GM23338 (cell line): ENCODE data around the gene OR10S1. TPM values are rescaled to one million over a fixed set of nuclear protein-coding genes. Genes with fewer than 3 reads are reported as not detected.

Source experiments
- ATAC-seq: fragments of 200-7000 bp; cut with Tn5 transposase; 3 replicates; pipeline ENCODE4 v1.9.1; 2020
- DNase-seq: peaks from one replicate; pipeline ENCODE4 v3.0.0-alpha.2; 2015; ENCODE audit warnings: low spot score
- H2AFZ ChIP-seq: fragments of 200-600 bp; sonication (generic); 2 replicates; pipeline ENCODE4 v1.8.0; 2016; ENCODE audit warnings: antibody characterized with exemption, mild to moderate bottlenecking, moderate library complexity
- H3F3A ChIP-seq: fragments of 200-600 bp; sonication (generic); replicated peaks from 2 replicates; pipeline ENCODE4 v1.8.0; 2017; ENCODE audit warnings: antibody characterized with exemption, mixed run types, low read depth
- H3K27ac ChIP-seq: fragments of 200-600 bp; sonication (generic); 2 replicates; pipeline ENCODE4 v1.6.1; 2016; ENCODE audit warnings: low read depth
- H3K27me3 ChIP-seq: fragments of 200-600 bp; sonication (generic); 2 replicates; pipeline ENCODE4 v1.8.0; 2016; ENCODE audit warnings: mild to moderate bottlenecking, mixed run types, moderate library complexity; ENCODE audit not compliant: insufficient read depth
- H3K36me3 ChIP-seq: fragments of 200-600 bp; sonication (generic); 2 replicates; pipeline ENCODE4 v1.8.0; 2016; ENCODE audit warnings: mild to moderate bottlenecking; ENCODE audit not compliant: insufficient read depth
- H3K4me1 ChIP-seq: fragments of 200-600 bp; sonication (generic); 2 replicates; pipeline ENCODE4 v1.8.0; 2016; ENCODE audit warnings: mild to moderate bottlenecking, moderate library complexity; ENCODE audit not compliant: insufficient read depth
- H3K4me2 ChIP-seq: fragments of 200-600 bp; sonication (generic); 2 replicates; pipeline ENCODE4 v1.7.1; 2017; ENCODE audit warnings: mixed run types
- H3K4me3 ChIP-seq: fragments of 200-600 bp; sonication (generic); 2 replicates; pipeline ENCODE4 v1.6.1; 2016; ENCODE audit warnings: mixed run types
- H3K79me2 ChIP-seq: fragments of 200-600 bp; sonication (generic); replicated peaks from 2 replicates; pipeline ENCODE4 v1.8.0; 2017; ENCODE audit warnings: mild to moderate bottlenecking; ENCODE audit not compliant: insufficient read depth
- H3K9me2 ChIP-seq: fragments of 200-600 bp; sonication (generic); 2 replicates; pipeline ENCODE4 v1.8.0; 2017; ENCODE audit not compliant: insufficient read depth
- H4K20me1 ChIP-seq: fragments of 200-600 bp; sonication (generic); replicated peaks from 2 replicates; pipeline ENCODE4 v1.8.0; 2017; ENCODE audit warnings: mild to moderate bottlenecking; ENCODE audit not compliant: insufficient read depth
- H3K27ac Mint-ChIP-seq: 2 replicates; pipeline ENCODE4 v1.8.0; 2020; ENCODE audit warnings: inconsistent platforms, mild to moderate bottlenecking, moderate library complexity, mixed read lengths
- H3K27me3 Mint-ChIP-seq: 3 replicates; pipeline ENCODE4 v1.8.0; 2022; ENCODE audit warnings: low read depth, mild to moderate bottlenecking, moderate library complexity, mixed read lengths, inconsistent platforms; ENCODE audit not compliant: insufficient read depth, poor library complexity
- H3K36me3 Mint-ChIP-seq: 3 replicates; pipeline ENCODE4 v1.8.0; 2021; ENCODE audit warnings: low read depth, mild to moderate bottlenecking, inconsistent platforms, moderate library complexity, mixed read lengths
- H3K4me1 Mint-ChIP-seq: 3 replicates; pipeline ENCODE4 v1.8.0; 2020; ENCODE audit warnings: mild to moderate bottlenecking, inconsistent platforms, mixed read lengths
- H3K4me3 Mint-ChIP-seq: 3 replicates; pipeline ENCODE4 v1.8.0; 2021; ENCODE audit warnings: moderate library complexity, mild to moderate bottlenecking, inconsistent platforms, mixed read lengths
- H3K9me3 Mint-ChIP-seq: 3 replicates; pipeline ENCODE4 v1.8.0; 2020; ENCODE audit warnings: moderate library complexity, mild to moderate bottlenecking, inconsistent platforms, mixed read lengths
- EZH2 ChIP-seq: fragments of 200-600 bp; sonication (generic); IDR thresholded peaks from one replicate; pipeline ENCODE4 v1.8.0; 2017; ENCODE audit warnings: antibody characterized with exemption, mild to moderate bottlenecking, low read depth; ENCODE audit not compliant: unreplicated experiment
- EZH2phosphoT487 ChIP-seq: fragments of 200-600 bp; sonication (generic); IDR thresholded peaks from one replicate; pipeline ENCODE4 v1.8.1; 2018; ENCODE audit warnings: antibody characterized with exemption; ENCODE audit not compliant: unreplicated experiment
- POLR2AphosphoS5 ChIP-seq: IDR thresholded peaks from 2 replicates; pipeline ENCODE4 v1.6.1; 2016; ENCODE audit warnings: antibody characterized with exemption, low read depth
- REST ChIP-seq: IDR thresholded peaks from one replicate; pipeline ENCODE4 v1.6.1; 2018; ENCODE audit warnings: antibody characterized with exemption; ENCODE audit not compliant: unreplicated experiment
- STAT1 ChIP-seq: IDR thresholded peaks from one replicate; pipeline ENCODE4 v1.6.1; 2016; ENCODE audit warnings: antibody characterized with exemption; ENCODE audit not compliant: unreplicated experiment
- ZNF114 ChIP-seq: fragments of 250-450 bp; sonication (Bioruptor Pico); IDR thresholded peaks from 2 replicates; pipeline ENCODE4 v1.5.0; 2020; ENCODE audit warnings: mild to moderate bottlenecking, moderate library complexity
- ZNF331 ChIP-seq: fragments of 250-450 bp; sonication (Bioruptor Pico); IDR thresholded peaks from 2 replicates; pipeline ENCODE4 v1.5.0; 2020; ENCODE audit warnings: low read depth, mild to moderate bottlenecking, moderate library complexity
- polyA plus RNA-seq: library from polyadenylated mRNA; unstranded; fragments of >200 nt; fragmentation: Nextera tagmentation; extraction: Ambion mirVana; gene quantifications from 2 replicates; pipeline ENCODE4 v1.2.1, GENCODE V29; 2016
- total RNA-seq: library from RNA; depleted of rRNA; stranded (reverse); fragments of >200 nt; shearing (Covaris generic); gene quantifications from 2 replicates; pipeline ENCODE4 v1.2.3, GENCODE V29; 2014

The OR10S1 gene
- total and polyA plus RNA-seq, 2 experiments from 2014 or later = not detected

- Histone ChIP-seq H3K9me2 (no peaks in the 10 kb centered on the region), H3K79me2 (no peaks in the 10 kb centered on the region), H3K36me3 (no peaks in the 10 kb centered on the region), H3K4me2 (no peak overlapping the region), H4K20me1 (no peaks in the 10 kb centered on the region), H3K27me3 (no peaks in the 10 kb centered on the region), H2AFZ (no peak overlapping the region), H3K27ac (no peak overlapping the region), H3K4me3 (no peak overlapping the region), H3F3A (no peaks in the 10 kb centered on the region), H3K4me1 (no peaks in the 10 kb centered on the region)
- ATAC-seq (no peak), DNase-seq (no peak)
- no peaks in the 10 kb centered on the region for H3K4me1 Mint-ChIP-seq
- H3K36me3 Mint-ChIP-seq = no peaks in the 10 kb centered on the region
- no peak overlapping the region for H3K27ac Mint-ChIP-seq
- H3K4me3 Mint-ChIP-seq = no peak overlapping the region
- TF ChIP-seq POLR2AphosphoS5 = no peak
- TF ChIP-seq STAT1 = no peak
- TF ChIP-seq EZH2phosphoT487 = no peak
- peaks cover 2% of the 10 kb centered on the region for H3K27me3 Mint-ChIP-seq
- no peaks in the 10 kb centered on the region for H3K9me3 Mint-ChIP-seq
Observed at GRCh38 chr11:123945132-123945531, 32.4 kb downstream of the OR10S1 start.

GRCh38 chr11:123943738-123944137, 33.8 kb downstream of the OR10S1 start, which contains the start of gene OR6T1:
Gene OR6T1 (minus strand): TSS chr11:123943838. CDS start chr11:123943838, 0 bp downstream.
- H3K79me2 ChIP-seq = no peaks in the 10 kb centered on the region
- H3K4me3 ChIP-seq = no peak within 1 kb of the TSS
- no peak within 1 kb of the TSS for H3K27ac Mint-ChIP-seq
- TF ChIP-seq REST (no peak), POLR2AphosphoS5 (no peak), ZNF331 (CRISPR knock-in tag) (no peak)
- no peak within 1 kb of the TSS for H2AFZ ChIP-seq
- H3K4me1 ChIP-seq = no peaks in the 10 kb centered on the region
- H3K36me3 Mint-ChIP-seq = no peaks in the 10 kb centered on the region
- ATAC-seq (no peak), DNase-seq (no peak)
- H3K27ac ChIP-seq = no peak within 1 kb of the TSS
- no peaks in the 10 kb centered on the region for H3K36me3 ChIP-seq
- H3K27me3 Mint-ChIP-seq = peaks cover 2% of the 10 kb centered on the region
- no peaks in the 10 kb centered on the region for H3F3A ChIP-seq
- H3K4me1 Mint-ChIP-seq = no peaks in the 10 kb centered on the region
- H3K4me2 ChIP-seq = no peak within 1 kb of the TSS
- H3K4me3 Mint-ChIP-seq = no peak within 1 kb of the TSS
- 0 out of 2 replicates have a peak, but pooled peaks cover 3% of the 10 kb centered on the region for H3K9me2 ChIP-seq
- H4K20me1 ChIP-seq = no peaks in the 10 kb centered on the region
- no peaks in the 10 kb centered on the region for H3K27me3 ChIP-seq
- H3K9me3 Mint-ChIP-seq = no peaks in the 10 kb centered on the region

- H3K27me3 Mint-ChIP-seq = peaks cover 2% of the 10 kb centered on the region
- no peaks in the 10 kb centered on the region for H3K4me1 Mint-ChIP-seq
- Histone ChIP-seq H3K9me2 (0 out of 2 replicates have a peak, but pooled peaks cover 3% of the 10 kb centered on the region), H3K27ac (no peak overlapping the region), H3K27me3 (no peaks in the 10 kb centered on the region), H3K4me2 (no peak overlapping the region), H3K4me3 (no peak overlapping the region), H3F3A (no peaks in the 10 kb centered on the region), H3K79me2 (no peaks in the 10 kb centered on the region), H4K20me1 (no peaks in the 10 kb centered on the region), H3K4me1 (no peaks in the 10 kb centered on the region), H2AFZ (no peak overlapping the region), H3K36me3 (no peaks in the 10 kb centered on the region)
- H3K4me3 Mint-ChIP-seq = no peak overlapping the region
- H3K27ac Mint-ChIP-seq = no peak overlapping the region
- H3K36me3 Mint-ChIP-seq = no peaks in the 10 kb centered on the region
- ATAC-seq = no peak
- no peaks in the 10 kb centered on the region for H3K9me3 Mint-ChIP-seq
- no peak for DNase-seq
- TF ChIP-seq EZH2 = no peak
- no peak for TF ChIP-seq ZNF114
- TF ChIP-seq EZH2phosphoT487 = no peak
- TF ChIP-seq STAT1 = no peak
Observed at GRCh38 chr11:123942413-123942812, 35.2 kb downstream of the OR10S1 start.
